HCT116 (cell line): ENCODE data around the gene CIC. TPM values are rescaled to one million over a fixed set of nuclear protein-coding genes. Genes with fewer than 3 reads are reported as not detected.

Experiments used
- ATAC-seq: fragments of 200-7000 bp; cut with Tn5 transposase; 2 replicates; pipeline ENCODE4 v1.9.1; 2020; ENCODE audit warnings: mild to moderate bottlenecking, moderate library complexity
- BruUV-seq: library from RNA; stranded (reverse); fragments of 400-500 nt; replicated peaks from 2 replicates; lab custom pipeline; 2021; lab: Mats Ljungman, UMichigan
- CTCF ChIA-PET: fragments of 300-600 bp; sonication (Branson Sonifier 250); formaldehyde crosslinking; loops from one replicate; lab custom pipeline; 2021; ENCODE audit warnings: antibody characterized with exemption; lab: Charles Lee
- POLR2A ChIA-PET: fragments of 300-600, 350-600 bp; sonication (Branson Sonifier 250); formaldehyde crosslinking; loops from one replicate; lab custom pipeline; 2021; ENCODE audit warnings: antibody characterized with exemption; lab: Charles Lee
- RAD21 ChIA-PET, 2 experiments: fragments of 300-600 bp; sonication (Branson Sonifier 250); formaldehyde crosslinking; loops; one replicate each; lab custom pipeline; 2023; ENCODE audit warnings: low total read pairs in 2 of 2; ENCODE audit not compliant: uncharacterized antibody in 2 of 2, unreplicated experiment in 2 of 2, low non-redundant PET in 1 of 2; lab: Charles Lee
- DNase-seq: peaks from one replicate; pipeline ENCODE4 v3.0.0-alpha.2; 2010; ENCODE audit warnings: low read depth, low spot score
- H2AFZ ChIP-seq: fragments of 200-600 bp; shearing (Covaris generic), sonication (generic); 2 replicates; pipeline ENCODE4 v1.6.1; 2017; ENCODE audit warnings: low read depth, mixed run types, mixed read lengths, antibody characterized with exemption, low read length; ENCODE audit not compliant: poor library complexity, severe bottlenecking
- H3K27ac ChIP-seq: 2 replicates; pipeline ENCODE4 v1.5.1; 2012; ENCODE audit warnings: low read depth, low read length
- H3K27me3 ChIP-seq: fragments of 200-600 bp; sonication (generic); 2 replicates; pipeline ENCODE4 v1.6.1; 2016; ENCODE audit warnings: mixed run types, low read length, mixed read lengths; ENCODE audit not compliant: insufficient read depth
- H3K36me3 ChIP-seq, 2 experiments: fragments of 200-500 bp in 1 of 2; fragments of 200-600 bp in 1 of 2; sonication (Bioruptor generic) in 1 of 2; sonication (generic) in 1 of 2; 2 replicates each; pipeline versions ENCODE4 v1.5.1 to v1.6.1; 2014 to 2016; ENCODE audit warnings: low read length in 2 of 2, inconsistent platforms in 1 of 2, mixed read lengths in 1 of 2, mixed run types in 1 of 2; ENCODE audit not compliant: insufficient read depth in 2 of 2, control insufficient read depth in 1 of 2
- H3K4me1 ChIP-seq, 2 experiments: fragments of 200-600 bp in 1 of 2; sonication (generic) in 1 of 2; 2 replicates each; pipeline versions ENCODE4 v1.5.1 to v1.6.1; 2012 to 2017; ENCODE audit warnings: low read length in 2 of 2, inconsistent platforms in 1 of 2, mild to moderate bottlenecking in 1 of 2, mixed read lengths in 1 of 2, mixed run types in 1 of 2, moderate library complexity in 1 of 2; ENCODE audit not compliant: insufficient read depth in 2 of 2, control insufficient read depth in 1 of 2
- H3K4me2 ChIP-seq: fragments of 200-600 bp; sonication (generic); 2 replicates; pipeline ENCODE4 v1.6.1; 2017; ENCODE audit warnings: mixed run types, low read length, mixed read lengths
- H3K4me3 ChIP-seq, 2 experiments: fragments of 200-600 bp in 1 of 2; sonication (generic) in 1 of 2; replicated peaks in 1 of 2; 2 replicates each; pipeline ENCODE4 v1.5.1; 2011 to 2016; ENCODE audit warnings: low read length in 2 of 2, control low read depth in 1 of 2, low read depth in 1 of 2, mild to moderate bottlenecking in 1 of 2, mixed read lengths in 1 of 2, mixed run types in 1 of 2
- H3K79me2 ChIP-seq: fragments of 200-600 bp; sonication (generic); 2 replicates; pipeline ENCODE4 v1.6.1; 2017; ENCODE audit warnings: mild to moderate bottlenecking, mixed run types, low read length, moderate library complexity, mixed read lengths; ENCODE audit not compliant: insufficient read depth
- H3K9ac ChIP-seq: fragments of 200-600 bp; sonication (generic); 2 replicates; pipeline ENCODE4 v1.6.1; 2016; ENCODE audit warnings: low read length, mixed read lengths
- H3K9me2 ChIP-seq: fragments of 200-600 bp; sonication (generic), shearing (Covaris generic); 2 replicates; pipeline ENCODE4 v1.6.1; 2017; ENCODE audit warnings: mixed run types, mild to moderate bottlenecking, moderate library complexity; ENCODE audit not compliant: insufficient read depth
- H3K9me3 ChIP-seq, 2 experiments: fragments of 200-500 bp in 1 of 2; fragments of 200-600 bp in 1 of 2; sonication (Bioruptor generic) in 1 of 2; sonication (generic) in 1 of 2; 2 replicates each; pipeline ENCODE4 v1.6.1; 2014 to 2017; ENCODE audit warnings: low read length in 2 of 2, mixed read lengths in 2 of 2, inconsistent platforms in 1 of 2, low read depth in 1 of 2, mild to moderate bottlenecking in 1 of 2, mixed run types in 1 of 2, moderate library complexity in 1 of 2; ENCODE audit not compliant: control insufficient read depth in 1 of 2, insufficient read depth in 1 of 2
- H4K20me1 ChIP-seq: fragments of 200-600 bp; sonication (generic), shearing (Covaris generic); 2 replicates; pipeline ENCODE4 v1.6.1; 2017; ENCODE audit warnings: mixed run types, mild to moderate bottlenecking, moderate library complexity; ENCODE audit not compliant: insufficient read depth
- CBX3 ChIP-seq: IDR thresholded peaks from 2 replicates; pipeline ENCODE4 v1.6.1; 2012; ENCODE audit warnings: low read depth
- CEBPB ChIP-seq: IDR thresholded peaks from 2 replicates; pipeline ENCODE4 v1.6.1; 2012; ENCODE audit warnings: low read depth
- EGR1 ChIP-seq: IDR thresholded peaks from 2 replicates; pipeline ENCODE4 v1.6.1; 2012; ENCODE audit warnings: low read depth
- ELF1 ChIP-seq: IDR thresholded peaks from 2 replicates; pipeline ENCODE4 v1.6.1; 2012; ENCODE audit warnings: low read depth, borderline replicate concordance
- EZH2 ChIP-seq: fragments of 200-600 bp; sonication (generic); IDR thresholded peaks from 2 replicates; pipeline ENCODE4 v1.6.1; 2017; ENCODE audit warnings: antibody characterized with exemption, mixed run types
- EZH2phosphoT487 ChIP-seq: fragments of 200-600 bp; IDR thresholded peaks from 2 replicates; pipeline ENCODE4 v1.6.1; 2018; ENCODE audit warnings: antibody characterized with exemption, borderline replicate concordance
- FOSL1 ChIP-seq: IDR thresholded peaks from 2 replicates; pipeline ENCODE4 v1.6.1; 2012; ENCODE audit warnings: low read depth
- JUND ChIP-seq: IDR thresholded peaks from 2 replicates; pipeline ENCODE4 v1.6.1; 2012
- POLR2AphosphoS5 ChIP-seq: IDR thresholded peaks from 2 replicates; pipeline ENCODE4 v1.6.1; 2011; ENCODE audit warnings: mild to moderate bottlenecking, low read depth, low read length, moderate library complexity
- RAD21 ChIP-seq: IDR thresholded peaks from 2 replicates; pipeline ENCODE4 v1.6.1; 2012; ENCODE audit warnings: low read depth, mild to moderate bottlenecking
- SIN3A ChIP-seq: IDR thresholded peaks from 2 replicates; pipeline ENCODE4 v1.6.1; 2012; ENCODE audit warnings: low read depth
- SP1 ChIP-seq: IDR thresholded peaks from 2 replicates; pipeline ENCODE4 v1.6.1; 2012; ENCODE audit warnings: low read depth
- YY1 ChIP-seq: IDR thresholded peaks from 2 replicates; pipeline ENCODE4 v1.6.1; 2011; ENCODE audit warnings: low read length, low read depth, moderate library complexity, mild to moderate bottlenecking; ENCODE audit not compliant: insufficient replicate concordance; ENCODE audit errors: extremely low read depth
- ZFX ChIP-seq: fragments of 450-650 bp; IDR thresholded peaks from 2 replicates; pipeline ENCODE4 v1.6.1; 2017
- ZNF274 ChIP-seq: fragments of 200-500 bp; sonication (Bioruptor generic); IDR thresholded peaks from 2 replicates; pipeline ENCODE4 v1.6.1; 2014; ENCODE audit warnings: mild to moderate bottlenecking, low read depth, low read length, inconsistent platforms
- intact Hi-C: fragments of 100-400 bp; cut with micrococcal nuclease; formaldehyde crosslinking; loops from 2 replicates; pipeline ENCODE4 v1.10.0; 2022
- total RNA-seq: library from RNA; stranded (reverse); gene quantifications from one replicate; pipeline ENCODE4 v1.2.1, GENCODE V29; 2021; ENCODE audit not compliant: unreplicated experiment
- TF ChIP-seq, protein P1 (sequence below): IDR thresholded peaks from 2 replicates; pipeline ENCODE4 v1.6.1; 2012
- TF ChIP-seq, protein P2 (sequence below): IDR thresholded peaks from 2 replicates; pipeline ENCODE4 v1.6.1; 2012
- TF ChIP-seq, protein P3 (sequence below): IDR thresholded peaks from 2 replicates; pipeline ENCODE4 v1.6.1; 2012; ENCODE audit warnings: low read depth

The CIC gene
- total RNA-seq, 1 experiment from 2014 or later, result 52.0 TPM

DNA sequence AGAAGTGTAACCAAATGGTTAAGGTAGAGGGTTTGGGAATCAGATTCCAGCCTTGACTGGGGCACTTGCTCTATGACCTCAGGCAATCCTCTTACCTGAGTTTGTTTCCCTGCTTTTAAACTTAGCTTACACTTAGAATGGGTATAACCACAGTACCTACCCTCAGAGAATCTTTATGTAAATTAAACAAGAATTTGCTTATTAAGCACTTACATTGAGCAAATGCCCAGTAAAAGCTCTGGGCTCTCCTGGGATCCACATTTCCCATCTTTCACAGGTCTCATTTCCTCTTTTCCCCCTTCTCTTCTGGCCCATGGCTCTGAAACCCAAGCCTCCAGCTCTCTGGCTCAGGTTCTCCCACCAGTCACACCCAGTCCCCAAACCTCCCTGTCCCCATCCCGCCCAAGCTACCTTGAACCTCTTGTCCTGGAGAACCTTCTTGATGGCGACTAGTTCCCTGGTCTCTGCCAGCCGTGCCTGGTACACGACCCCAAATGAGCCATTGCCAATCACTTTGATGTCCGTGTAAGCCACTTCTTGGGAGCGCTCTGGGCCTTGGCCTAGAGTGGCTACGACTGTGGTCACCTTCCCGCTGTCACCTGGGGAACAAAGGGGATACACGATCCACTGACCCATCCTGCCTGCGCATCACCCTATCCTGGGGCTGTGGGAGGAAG lies 29.4 kb upstream of the CIC start:
- Histone ChIP-seq H3K4me1 (peaks cover 3 to 14% of the 10 kb centered on the region in 2 experiments), H3K79me2 (peaks cover 50% of the 10 kb centered on the region), H3K4me2 (no peak overlapping the region), H3K4me3 (no peak overlapping the region), H3K9me2 (no peaks in the 10 kb centered on the region), H3K27ac (no peak overlapping the region), H2AFZ (no peak overlapping the region), H4K20me1 (no peaks in the 10 kb centered on the region), H3K36me3 (peaks cover 16 to 24% of the 10 kb centered on the region in 2 experiments; a peak in 3 of 4 replicates), H3K9me3 (no peaks in the 10 kb centered on the region), H3K27me3 (no peaks in the 10 kb centered on the region), H3K9ac (no peak overlapping the region)
- ATAC-seq, result no peak
- intact Hi-C loops, result loop anchor here (5.0 kb wide), 1 partner anchor 158 kb away; no protein-coding TSS in a partner anchor
- CTCF ChIA-PET, result no interaction called here
- BruUV-seq, result no TSS peak
- POLR2A ChIA-PET, result interaction anchor here (0.6 kb wide), 1 partner anchor 169 kb away, joined by 3 read pairs; no protein-coding TSS in a partner anchor
- DNase-seq, result no peak
- TF ChIP-seq, protein P1, sequence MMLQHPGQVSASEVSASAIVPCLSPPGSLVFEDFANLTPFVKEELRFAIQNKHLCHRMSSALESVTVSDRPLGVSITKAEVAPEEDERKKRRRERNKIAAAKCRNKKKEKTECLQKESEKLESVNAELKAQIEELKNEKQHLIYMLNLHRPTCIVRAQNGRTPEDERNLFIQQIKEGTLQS, result no peak
- no peak for TF ChIP-seq EZH2phosphoT487
- TF ChIP-seq EZH2, result no peak
- TF ChIP-seq SP1, result no peak
- no peak for TF ChIP-seq RAD21
- no peak for TF ChIP-seq SIN3A
- no peak for TF ChIP-seq CEBPB
- no peak for TF ChIP-seq ELF1
- TF ChIP-seq POLR2AphosphoS5, result no peak
- no peak for TF ChIP-seq ZFX
- no peak for TF ChIP-seq CBX3
- TF ChIP-seq EGR1, result no peak
- TF ChIP-seq JUND, result no peak
- TF ChIP-seq FOSL1, result no peak
- no peak for TF ChIP-seq YY1
- TF ChIP-seq, protein P2, sequence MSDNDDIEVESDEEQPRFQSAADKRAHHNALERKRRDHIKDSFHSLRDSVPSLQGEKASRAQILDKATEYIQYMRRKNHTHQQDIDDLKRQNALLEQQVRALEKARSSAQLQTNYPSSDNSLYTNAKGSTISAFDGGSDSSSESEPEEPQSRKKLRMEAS, result no peak
- TF ChIP-seq ZNF274, result no peak
- TF ChIP-seq, protein P3, sequence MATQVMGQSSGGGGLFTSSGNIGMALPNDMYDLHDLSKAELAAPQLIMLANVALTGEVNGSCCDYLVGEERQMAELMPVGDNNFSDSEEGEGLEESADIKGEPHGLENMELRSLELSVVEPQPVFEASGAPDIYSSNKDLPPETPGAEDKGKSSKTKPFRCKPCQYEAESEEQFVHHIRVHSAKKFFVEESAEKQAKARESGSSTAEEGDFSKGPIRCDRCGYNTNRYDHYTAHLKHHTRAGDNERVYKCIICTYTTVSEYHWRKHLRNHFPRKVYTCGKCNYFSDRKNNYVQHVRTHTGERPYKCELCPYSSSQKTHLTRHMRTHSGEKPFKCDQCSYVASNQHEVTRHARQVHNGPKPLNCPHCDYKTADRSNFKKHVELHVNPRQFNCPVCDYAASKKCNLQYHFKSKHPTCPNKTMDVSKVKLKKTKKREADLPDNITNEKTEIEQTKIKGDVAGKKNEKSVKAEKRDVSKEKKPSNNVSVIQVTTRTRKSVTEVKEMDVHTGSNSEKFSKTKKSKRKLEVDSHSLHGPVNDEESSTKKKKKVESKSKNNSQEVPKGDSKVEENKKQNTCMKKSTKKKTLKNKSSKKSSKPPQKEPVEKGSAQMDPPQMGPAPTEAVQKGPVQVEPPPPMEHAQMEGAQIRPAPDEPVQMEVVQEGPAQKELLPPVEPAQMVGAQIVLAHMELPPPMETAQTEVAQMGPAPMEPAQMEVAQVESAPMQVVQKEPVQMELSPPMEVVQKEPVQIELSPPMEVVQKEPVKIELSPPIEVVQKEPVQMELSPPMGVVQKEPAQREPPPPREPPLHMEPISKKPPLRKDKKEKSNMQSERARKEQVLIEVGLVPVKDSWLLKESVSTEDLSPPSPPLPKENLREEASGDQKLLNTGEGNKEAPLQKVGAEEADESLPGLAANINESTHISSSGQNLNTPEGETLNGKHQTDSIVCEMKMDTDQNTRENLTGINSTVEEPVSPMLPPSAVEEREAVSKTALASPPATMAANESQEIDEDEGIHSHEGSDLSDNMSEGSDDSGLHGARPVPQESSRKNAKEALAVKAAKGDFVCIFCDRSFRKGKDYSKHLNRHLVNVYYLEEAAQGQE, result no peak
- RAD21 ChIA-PET, result no interaction called here
